K562 (cell line): ENCODE results near the gene ASPG. TPM values are rescaled to one million over a fixed set of nuclear protein-coding genes. Genes with fewer than 3 reads are reported as not detected.

Experiments used
- ATAC-seq: fragments of 200-7000 bp; cut with Tn5 transposase; 3 replicates; pipeline ENCODE4 v1.9.1; 2020; ENCODE audit warnings: moderate library complexity
- BruUV-seq: library from RNA; stranded (reverse); fragments of 400-500 nt; replicated peaks from 2 replicates; lab custom pipeline; 2021; lab: Mats Ljungman, UMichigan
- CTCF ChIA-PET: fragments of 300-600 bp; formaldehyde crosslinking; extraction: SDS; loops from one replicate; lab custom pipeline; 2021; ENCODE audit warnings: low intra/inter-chr PET ratio; lab: Yijun Ruan, JAX
- POLR2A ChIA-PET: fragments of 300-600, 350-650 bp; sonication (Branson Sonifier 250); formaldehyde crosslinking; extraction: SDS; loops from one replicate; lab custom pipeline; 2021; ENCODE audit warnings: antibody characterized with exemption, inconsistent platforms; lab: Yijun Ruan, JAX
- DNase-seq, 4 experiments: peaks; one replicate each; pipeline versions ENCODE4 v3.0.0 to v3.0.0-alpha.2; 2011 to 2018; ENCODE audit warnings: low spot score in 3 of 4, mixed read lengths in 3 of 4; ENCODE audit errors: extremely low read depth in 1 of 4
- FAIRE-seq: peaks from 2 replicates; lab custom pipeline; 2011; peaks lifted over from hg19 to GRCh38; lab: Jason Lieb, UNC
- H2AFZ ChIP-seq: 2 replicates; pipeline ENCODE4 v1.6.0; 2011; ENCODE audit warnings: low read depth, low read length, control low read depth, inconsistent platforms
- H3K27ac ChIP-seq: fragments of 200-600 bp; 3 replicates; pipeline ENCODE4 v1.8.0; 2011; ENCODE audit warnings: low read depth, mild to moderate bottlenecking, control low read depth, inconsistent platforms, low read length, moderate library complexity, mixed read lengths; ENCODE audit errors: extremely low read depth
- H3K27me3 ChIP-seq, 2 experiments: fragments of 300-600 bp in 1 of 2; 2 replicates in 1 of 2; 3 replicates in 1 of 2; pipeline versions ENCODE4 v1.6.0 to v1.8.0; 2011; ENCODE audit warnings: inconsistent platforms in 2 of 2, low read length in 2 of 2, mild to moderate bottlenecking in 1 of 2, mixed read lengths in 1 of 2, moderate library complexity in 1 of 2; ENCODE audit not compliant: control insufficient read depth in 2 of 2, insufficient read depth in 2 of 2
- H3K36me3 ChIP-seq: fragments of 300-600 bp; 3 replicates; pipeline ENCODE4 v1.8.0; 2011; ENCODE audit warnings: mild to moderate bottlenecking, low read length, inconsistent platforms; ENCODE audit not compliant: control insufficient read depth, insufficient read depth
- H3K4me1 ChIP-seq, 2 experiments: fragments of 200-600 bp in 1 of 2; replicated peaks in 1 of 2; 2 replicates in 1 of 2; 3 replicates in 1 of 2; pipeline versions ENCODE4 v1.5.1 to v1.8.0; 2011; ENCODE audit warnings: inconsistent platforms in 2 of 2, low read length in 2 of 2, mild to moderate bottlenecking in 1 of 2, mixed read lengths in 1 of 2, moderate library complexity in 1 of 2; ENCODE audit not compliant: control insufficient read depth in 2 of 2, insufficient read depth in 2 of 2
- H3K4me2 ChIP-seq: 2 replicates; pipeline ENCODE4 v1.6.1; 2011; ENCODE audit warnings: low read length, control low read depth, inconsistent platforms, mixed read lengths; ENCODE audit not compliant: insufficient read depth
- H3K4me3 ChIP-seq: fragments of 200-600 bp; sonication (generic), shearing (Covaris generic); 2 replicates; pipeline ENCODE4 v1.5.1; 2016; ENCODE audit warnings: control low read depth, inconsistent platforms
- H3K79me2 ChIP-seq: fragments of 200-600 bp; 3 replicates; pipeline ENCODE4 v1.8.0; 2011; ENCODE audit warnings: low read length, inconsistent platforms; ENCODE audit not compliant: control insufficient read depth, insufficient read depth
- H3K9ac ChIP-seq, 2 experiments: 2 replicates each; pipeline versions ENCODE4 v1.6.0 to v1.6.1; 2011; ENCODE audit warnings: low read depth in 2 of 2, low read length in 2 of 2, control low read depth in 1 of 2, inconsistent platforms in 1 of 2, mild to moderate bottlenecking in 1 of 2, mixed read lengths in 1 of 2; ENCODE audit not compliant: insufficient read depth in 1 of 2
- H3K9me1 ChIP-seq: one replicate; pipeline ENCODE4 v1.6.0; 2011; ENCODE audit warnings: inconsistent platforms, mild to moderate bottlenecking, low read length, moderate library complexity; ENCODE audit not compliant: control insufficient read depth, insufficient read depth
- H3K9me3 ChIP-seq: replicated peaks from 2 replicates; pipeline ENCODE4 v1.5.1; 2011; ENCODE audit warnings: low read depth, low read length, inconsistent platforms; ENCODE audit not compliant: control insufficient read depth, insufficient read depth
- H4K20me1 ChIP-seq: replicated peaks from 2 replicates; pipeline ENCODE4 v1.6.1; 2011; ENCODE audit warnings: low read length, inconsistent platforms, mixed read lengths; ENCODE audit not compliant: control insufficient read depth, insufficient read depth
- ZFP1 ChIP-seq: fragments of 450-650 bp; formaldehyde crosslinking; IDR thresholded peaks from 2 replicates; pipeline ENCODE4 v1.4.0; 2020; ENCODE audit warnings: mild to moderate bottlenecking, mixed read lengths
- WGBS: fragments of 100-300 bp; shearing (Covaris generic); methylation state at CpG from one replicate; pipeline ENCODE4 v1.1.6; 2016; ENCODE audit warnings: low coverage, mixed read lengths; ENCODE audit not compliant: insufficient coverage; ENCODE audit errors: missing lambda C conversion rate; 5-methylcytosine and 5-hydroxymethylcytosine counted together
- in situ Hi-C: fragments of 300-500 bp; cut with MboI; formaldehyde crosslinking; loops from 4 replicates; pipeline ENCODE4 v1.15.0; 2018; ENCODE audit warnings: inconsistent platforms, mixed read lengths
- intact Hi-C: fragments of 100-400 bp; cut with micrococcal nuclease; formaldehyde crosslinking; loops from 2 replicates; pipeline ENCODE4 v1.14.2; 2022
- polyA plus RNA-seq, 8 experiments: library from polyadenylated mRNA; depleted of rRNA in 4 of 8; stranded (reverse) in 5 of 8; unstranded in 3 of 8; fragments of >200 nt; fragmentation: Nextera tagmentation in 2 of 8; fragmentation: Illumina TruSeq in 1 of 8; extraction: Ambion mirVana in 2 of 8; extraction: Trizol in 1 of 8; gene quantifications; 2 replicates each; pipeline versions ENCODE4 v1.2.1 to v1.2.3, GENCODE V29; 2011 to 2014; ENCODE audit warnings: inconsistent platforms in 1 of 8, missing spikeins in 1 of 8
- total RNA-seq, 7 experiments: library from RNA; depleted of rRNA in 6 of 7; stranded (reverse); fragments of >200 nt in 6 of 7; fragmentation: Illumina TruSeq in 2 of 7; extraction: Trizol in 2 of 7; gene quantifications; 2 replicates each; pipeline versions ENCODE4 v1.2.1 to v1.2.3, GENCODE V29; 2011 to 2021; ENCODE audit warnings: low replicate concordance in 1 of 7
- TF ChIP-seq, protein P1 (sequence below): sonication (generic); formaldehyde crosslinking; IDR thresholded peaks from 2 replicates; pipeline ENCODE4 v1.8.0; 2023; ENCODE audit warnings: mild to moderate bottlenecking, missing genetic modification reagents

ASPG gene
- total and polyA plus RNA-seq, 9 of the 15 experiments (the other 6 are each of a cell fraction or from before 2014, with no cell fraction given): 0.18 TPM; not detected in 8

DNA sequence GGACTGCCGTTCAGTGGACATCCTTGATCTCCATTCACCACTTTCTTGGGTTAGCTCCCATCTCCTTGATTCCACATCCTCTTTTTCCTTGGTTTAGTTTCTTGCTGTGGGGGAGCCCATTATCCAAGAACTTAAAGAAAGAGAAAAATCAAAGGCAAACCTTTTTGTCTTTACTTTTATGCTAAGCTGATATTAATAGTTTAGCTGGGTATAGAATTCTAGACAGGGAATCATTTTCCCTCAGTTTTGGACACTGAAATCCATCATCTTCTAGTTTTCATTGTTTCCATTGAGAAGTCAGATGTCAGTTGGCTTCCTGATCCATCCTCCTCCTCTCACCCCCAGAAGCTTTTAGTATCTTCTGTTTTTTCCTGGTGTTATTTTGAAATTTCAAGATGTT is 44.1 kb downstream of the ASPG start:
- H3K9ac ChIP-seq: no peak overlapping the region
- no peaks in the 10 kb centered on the region for H3K9me1 ChIP-seq
- intact Hi-C loops: no loop called here
- no peaks in the 10 kb centered on the region for H3K4me1 ChIP-seq
- H3K79me2 ChIP-seq: no peaks in the 10 kb centered on the region
- H3K4me2 ChIP-seq: no peak overlapping the region
- no peak overlapping the region for H2AFZ ChIP-seq
- ChIA-PET POLR2A (no interaction called here), CTCF (interaction anchor here (2.3 kb wide), 1 partner anchor 52 kb away, joined by 24 read pairs; no protein-coding TSS in a partner anchor)
- H3K27me3 ChIP-seq: no peaks in the 10 kb centered on the region
- DNase-seq (no peak), ATAC-seq (no peak), FAIRE-seq (no peak)
- H3K36me3 ChIP-seq: no peaks in the 10 kb centered on the region
- no peaks in the 10 kb centered on the region for H4K20me1 ChIP-seq
- BruUV-seq: no TSS peak
- no peaks in the 10 kb centered on the region for H3K9me3 ChIP-seq
- WGBS: 0% methylated on average over 1 of the region's 1 CpG
- no peak overlapping the region for H3K4me3 ChIP-seq
- in situ Hi-C loops: no loop called here
- TF ChIP-seq, protein P1, sequence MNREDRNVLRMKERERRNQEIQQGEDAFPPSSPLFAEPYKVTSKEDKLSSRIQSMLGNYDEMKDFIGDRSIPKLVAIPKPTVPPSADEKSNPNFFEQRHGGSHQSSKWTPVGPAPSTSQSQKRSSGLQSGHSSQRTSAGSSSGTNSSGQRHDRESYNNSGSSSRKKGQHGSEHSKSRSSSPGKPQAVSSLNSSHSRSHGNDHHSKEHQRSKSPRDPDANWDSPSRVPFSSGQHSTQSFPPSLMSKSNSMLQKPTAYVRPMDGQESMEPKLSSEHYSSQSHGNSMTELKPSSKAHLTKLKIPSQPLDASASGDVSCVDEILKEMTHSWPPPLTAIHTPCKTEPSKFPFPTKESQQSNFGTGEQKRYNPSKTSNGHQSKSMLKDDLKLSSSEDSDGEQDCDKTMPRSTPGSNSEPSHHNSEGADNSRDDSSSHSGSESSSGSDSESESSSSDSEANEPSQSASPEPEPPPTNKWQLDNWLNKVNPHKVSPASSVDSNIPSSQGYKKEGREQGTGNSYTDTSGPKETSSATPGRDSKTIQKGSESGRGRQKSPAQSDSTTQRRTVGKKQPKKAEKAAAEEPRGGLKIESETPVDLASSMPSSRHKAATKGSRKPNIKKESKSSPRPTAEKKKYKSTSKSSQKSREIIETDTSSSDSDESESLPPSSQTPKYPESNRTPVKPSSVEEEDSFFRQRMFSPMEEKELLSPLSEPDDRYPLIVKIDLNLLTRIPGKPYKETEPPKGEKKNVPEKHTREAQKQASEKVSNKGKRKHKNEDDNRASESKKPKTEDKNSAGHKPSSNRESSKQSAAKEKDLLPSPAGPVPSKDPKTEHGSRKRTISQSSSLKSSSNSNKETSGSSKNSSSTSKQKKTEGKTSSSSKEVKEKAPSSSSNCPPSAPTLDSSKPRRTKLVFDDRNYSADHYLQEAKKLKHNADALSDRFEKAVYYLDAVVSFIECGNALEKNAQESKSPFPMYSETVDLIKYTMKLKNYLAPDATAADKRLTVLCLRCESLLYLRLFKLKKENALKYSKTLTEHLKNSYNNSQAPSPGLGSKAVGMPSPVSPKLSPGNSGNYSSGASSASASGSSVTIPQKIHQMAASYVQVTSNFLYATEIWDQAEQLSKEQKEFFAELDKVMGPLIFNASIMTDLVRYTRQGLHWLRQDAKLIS: no peak
- peak; percentile 69; the same call in 1 of the 2 replicates for TF ChIP-seq ZFP1 (CRISPR knock-in tag)
- H3K27ac ChIP-seq: no peak overlapping the region
